Medulla oblongata (tissue), 1 donor: ENCODE data around the gene MSGN1.
A peak's percentile ranks its signal among the peaks of the same experiment; 100 is the strongest.

Experiments used
- DNase-seq: peaks from one replicate; pipeline ENCODE4 v3.0.0-alpha.2; 2015; ENCODE audit errors: extremely low spot score

MSGN1 gene, protein sequence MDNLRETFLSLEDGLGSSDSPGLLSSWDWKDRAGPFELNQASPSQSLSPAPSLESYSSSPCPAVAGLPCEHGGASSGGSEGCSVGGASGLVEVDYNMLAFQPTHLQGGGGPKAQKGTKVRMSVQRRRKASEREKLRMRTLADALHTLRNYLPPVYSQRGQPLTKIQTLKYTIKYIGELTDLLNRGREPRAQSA

GRCh38 chr2:17816396-17817245, at the start of gene MSGN1:
Gene MSGN1 (plus strand): TSS chr2:17816460. CDS start chr2:17816519, 59 bp downstream.
- DNase-seq, result no peak

GRCh38 chr2:17768894-17769293, 47.4 kb upstream of the MSGN1 start:
- DNase-seq, result no peak

GRCh38 chr2:17771956-17772355, 44.3 kb upstream of the MSGN1 start:
- DNase-seq, result no peak

DNA sequence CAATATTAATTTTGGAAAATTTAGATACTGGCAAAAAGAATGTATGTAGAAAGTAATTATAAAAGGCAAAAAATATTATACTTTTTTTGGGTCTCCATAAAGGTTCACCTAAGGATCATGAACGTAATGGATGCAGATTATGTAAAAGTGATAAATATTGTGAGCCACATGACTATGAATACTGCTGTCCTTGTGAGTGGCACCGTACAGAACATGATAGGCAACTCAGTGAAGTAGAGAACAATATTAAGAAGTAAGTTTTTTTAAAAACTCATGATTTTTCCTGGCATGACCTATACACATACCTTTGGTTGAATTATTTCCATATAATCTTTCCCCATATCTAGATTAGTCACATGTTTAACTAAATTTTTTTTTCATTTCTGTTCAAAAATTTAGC, 43.7 kb upstream of the MSGN1 start:
- no peak for DNase-seq

DNA sequence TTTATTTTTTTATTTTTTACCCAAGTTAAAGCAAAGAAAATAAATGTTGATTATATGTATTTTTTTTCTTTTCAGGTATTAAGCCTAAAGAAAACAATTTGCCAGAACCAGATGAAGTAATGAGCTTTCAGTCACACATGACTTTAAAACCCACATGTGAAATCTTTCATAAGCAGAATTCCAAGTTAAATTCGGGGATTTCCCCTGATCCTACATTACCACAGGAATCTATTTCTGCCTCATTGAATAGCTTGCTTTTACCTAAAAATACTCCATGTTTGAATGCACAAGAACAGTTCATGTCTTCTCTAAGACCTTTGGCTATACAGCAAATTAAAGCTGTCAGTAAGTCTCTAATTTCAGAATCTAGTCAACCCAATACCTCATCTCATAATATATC, 35.7 kb upstream of the MSGN1 start:
- DNase-seq, result no peak

DNA sequence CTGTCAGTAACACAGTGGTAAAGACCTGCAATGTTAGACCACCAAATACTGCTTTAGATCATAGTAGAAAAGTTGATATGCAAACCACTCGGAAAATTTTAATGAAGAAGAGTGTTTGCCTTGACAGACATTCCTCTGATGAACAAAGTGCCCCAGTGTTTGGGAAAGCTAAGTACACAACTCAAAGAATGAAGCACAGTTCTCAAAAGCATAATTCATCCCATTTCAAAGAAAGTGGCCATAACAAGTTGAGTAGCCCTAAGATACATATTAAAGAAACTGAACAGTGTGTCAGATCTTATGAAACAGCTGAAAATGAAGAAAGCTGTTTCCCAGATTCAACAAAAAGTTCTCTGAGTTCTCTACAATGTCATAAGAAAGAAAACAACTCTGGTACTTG, 34.8 kb upstream of the MSGN1 start:
- no peak for DNase-seq

DNA sequence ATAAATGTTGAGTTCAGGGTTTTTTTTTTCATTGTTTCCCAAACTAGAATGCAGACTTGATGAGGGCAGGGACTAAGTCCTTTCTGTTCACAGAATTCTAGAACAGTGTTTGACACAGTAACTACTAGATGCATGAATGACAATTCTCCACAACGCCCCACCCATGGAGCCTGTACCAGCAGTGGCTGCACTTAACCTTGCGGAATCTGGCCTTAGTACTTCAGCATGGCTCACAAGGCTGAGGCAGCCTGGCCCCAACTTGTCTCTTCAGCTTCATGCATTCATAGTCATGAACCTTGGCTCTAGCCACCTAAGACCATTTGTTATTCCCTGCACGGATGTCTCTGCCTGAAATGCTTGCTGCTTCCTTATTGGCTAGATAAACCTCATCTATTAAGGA, 29.5 kb upstream of the MSGN1 start:
- DNase-seq, result no peak

GRCh38 chr2:17788773-17789172, 27.5 kb upstream of the MSGN1 start:
- no peak for DNase-seq

GRCh38 chr2:17790536-17790935, 25.7 kb upstream of the MSGN1 start:
- no peak for DNase-seq

DNA sequence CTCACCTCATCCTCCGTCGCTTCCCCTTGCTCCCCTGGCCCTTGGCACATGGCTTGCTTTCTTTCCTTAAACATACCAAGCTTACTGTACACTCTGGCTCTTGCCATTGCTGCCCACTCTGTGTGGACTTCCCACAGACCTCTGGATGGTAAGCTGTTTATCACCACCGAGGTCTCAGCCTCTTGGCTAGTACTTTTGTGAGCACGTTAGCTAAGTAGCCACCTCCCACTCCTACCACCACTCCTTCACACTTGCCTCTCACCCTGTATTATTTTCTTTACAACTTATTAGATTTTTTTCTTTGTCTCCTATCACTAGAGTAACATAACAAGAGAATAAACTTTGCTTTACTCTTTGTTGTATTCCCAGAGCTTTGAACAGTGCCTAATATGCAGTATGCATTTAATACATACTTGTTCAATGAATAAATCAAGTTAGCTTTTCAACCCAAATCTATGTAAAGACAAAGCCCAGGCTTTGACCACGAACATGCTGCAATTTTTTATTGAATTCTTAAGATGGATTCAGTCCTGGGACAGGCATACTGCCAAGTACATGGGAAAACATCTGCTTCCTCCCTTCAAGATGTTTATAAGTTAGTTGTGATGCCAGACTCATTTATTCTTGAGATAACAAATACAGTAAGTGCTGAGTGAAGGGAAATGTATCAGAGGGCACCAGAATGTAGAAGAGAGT, 25.0 kb upstream of the MSGN1 start:
- DNase-seq, result no peak

DNA sequence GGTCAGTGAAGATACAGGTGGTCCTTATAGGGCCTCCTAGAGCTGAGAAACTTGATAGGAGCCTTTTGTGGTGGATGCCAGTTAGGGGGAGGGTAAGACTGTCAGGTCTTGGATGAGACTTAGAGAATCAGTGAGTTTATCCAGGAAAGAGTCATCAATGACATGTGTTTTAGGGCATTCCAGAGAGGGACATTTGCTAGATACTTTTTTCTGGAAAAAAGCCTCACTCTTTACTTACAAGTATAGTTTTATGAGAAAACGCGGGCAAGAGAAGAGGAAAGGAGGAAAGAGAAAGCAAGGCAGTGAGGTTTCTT, 24.5 kb upstream of the MSGN1 start:
- DNase-seq, result no peak

DNA sequence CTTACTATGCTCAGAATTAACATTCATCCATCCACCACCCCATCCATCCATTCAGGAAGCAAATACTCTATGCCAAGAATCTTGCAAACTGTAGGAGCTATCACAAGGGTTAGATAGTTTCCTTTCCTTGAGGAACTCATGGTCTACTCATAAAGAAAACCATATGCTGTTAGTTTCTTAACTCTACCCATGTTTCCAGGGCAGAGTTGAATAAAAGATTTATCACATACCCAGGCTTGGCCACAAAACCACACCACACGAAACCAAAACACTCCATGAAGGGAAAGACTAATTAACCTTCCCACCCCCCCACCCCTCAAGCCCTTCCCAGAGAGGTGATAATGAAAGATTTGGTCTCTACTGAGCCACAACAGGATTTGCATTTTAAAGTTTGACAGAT, 23.7 kb upstream of the MSGN1 start:
- DNase-seq, result no peak

GRCh38 chr2:17793296-17793695, 23.0 kb upstream of the MSGN1 start:
- no peak for DNase-seq

DNA sequence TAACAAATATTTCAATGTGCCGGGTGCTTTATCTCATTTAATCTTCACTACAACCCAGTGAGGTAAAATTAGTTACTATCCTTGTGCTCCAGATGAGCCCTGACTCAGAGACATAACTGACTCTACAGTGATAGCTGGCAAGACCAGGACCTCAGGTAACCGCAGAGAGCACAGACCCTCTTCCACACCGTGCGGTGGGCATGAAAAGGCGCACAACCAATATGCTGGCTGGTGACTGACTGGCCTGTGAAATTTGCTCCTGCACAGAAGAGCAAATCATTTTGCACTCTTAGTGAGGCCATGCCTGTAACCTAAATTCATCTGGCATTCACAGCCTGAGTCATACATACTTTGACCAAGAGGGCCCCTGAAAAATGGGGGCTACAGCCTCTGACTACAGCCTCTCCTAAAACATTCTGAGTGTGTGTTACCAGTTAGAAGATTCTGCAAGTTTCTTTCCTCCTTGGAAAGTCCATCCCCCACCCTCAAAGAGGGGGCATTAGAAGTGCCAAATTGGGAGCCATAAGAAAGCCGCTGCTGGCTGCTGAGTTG, 22.4 kb upstream of the MSGN1 start:
- no peak for DNase-seq

GRCh38 chr2:17795309-17795708, 21.0 kb upstream of the MSGN1 start:
- no peak for DNase-seq

DNA sequence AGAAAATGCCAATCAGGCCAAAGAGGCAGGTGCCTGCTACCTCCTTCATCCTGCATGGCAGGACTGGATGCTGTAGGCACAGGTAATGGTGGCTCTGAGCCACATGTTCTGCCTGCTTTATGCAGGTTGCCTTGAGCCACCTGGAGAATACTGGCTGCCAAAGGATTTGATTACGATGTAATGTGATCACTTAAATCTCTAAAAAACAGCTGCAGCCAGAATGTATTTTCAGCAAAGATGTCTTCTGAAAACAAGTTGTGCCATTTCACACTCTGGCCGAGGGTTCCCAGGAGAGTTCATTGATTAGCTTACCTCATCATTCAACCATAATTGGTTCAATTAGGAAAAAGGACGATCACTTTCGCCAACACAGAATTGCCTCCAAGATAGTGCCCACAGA, 17.9 kb upstream of the MSGN1 start:
- no peak for DNase-seq

- no peak for DNase-seq
Observed at GRCh38 chr2:17799301-17800120, 16.7 kb upstream of the MSGN1 start.

DNA sequence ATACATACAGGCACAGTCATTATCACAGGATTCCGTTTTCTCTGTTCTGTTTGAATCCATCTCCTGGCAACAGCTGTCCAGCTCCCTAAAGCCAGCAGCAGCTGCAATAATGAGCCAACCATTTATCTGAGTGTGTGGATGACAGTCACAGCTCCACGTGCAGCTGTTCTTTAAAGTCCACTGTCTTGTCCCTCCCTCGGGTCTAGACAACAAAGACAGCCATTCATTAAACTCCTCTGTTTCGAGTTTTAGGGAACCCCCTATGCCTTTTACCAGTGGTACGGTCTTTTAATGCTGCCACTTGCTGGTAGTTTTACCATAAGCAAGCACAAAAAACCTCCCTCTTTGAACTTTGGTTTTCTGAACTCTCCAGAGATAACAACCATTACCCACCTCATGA, 16.0 kb upstream of the MSGN1 start:
- DNase-seq, result peak; percentile 31

DNA sequence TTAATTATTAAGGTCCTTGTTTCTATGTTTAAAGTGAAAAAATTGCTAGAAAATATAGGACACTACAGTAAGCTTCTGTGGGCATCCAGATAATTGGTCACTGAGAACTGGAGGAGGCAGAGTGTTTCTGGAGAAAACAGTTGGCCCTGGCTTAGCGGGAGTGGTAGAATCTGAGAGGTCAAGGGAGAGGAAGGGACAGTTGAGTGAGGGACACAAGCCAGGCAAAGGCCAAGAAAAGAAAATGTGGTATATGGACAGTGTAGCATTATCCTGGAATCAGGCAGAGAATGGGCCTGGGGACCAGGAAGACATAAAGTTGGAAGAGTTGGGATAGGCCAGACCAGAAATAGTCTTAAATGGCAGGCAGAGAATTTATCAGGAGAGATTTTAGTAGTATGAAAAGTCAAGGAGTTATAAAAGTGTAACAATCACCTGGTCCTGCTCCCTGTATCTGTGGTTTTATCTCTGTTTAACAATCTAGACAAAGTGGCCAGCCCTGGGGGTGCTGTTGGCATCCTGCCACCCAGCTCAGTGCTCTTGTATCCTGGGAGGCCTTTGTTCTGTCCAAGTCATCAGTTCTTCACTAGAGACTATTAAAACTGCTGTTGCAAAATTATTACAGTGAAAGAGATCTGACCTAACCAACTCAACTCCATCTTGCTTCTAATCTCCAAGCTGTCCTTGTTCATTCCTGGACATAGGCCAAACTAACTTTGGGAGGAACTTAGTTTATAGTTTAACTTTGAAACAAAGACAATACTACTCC, 15.4 kb upstream of the MSGN1 start:
- DNase-seq, result no peak

GRCh38 chr2:17803497-17803896, 12.8 kb upstream of the MSGN1 start:
- DNase-seq, result no peak

DNA sequence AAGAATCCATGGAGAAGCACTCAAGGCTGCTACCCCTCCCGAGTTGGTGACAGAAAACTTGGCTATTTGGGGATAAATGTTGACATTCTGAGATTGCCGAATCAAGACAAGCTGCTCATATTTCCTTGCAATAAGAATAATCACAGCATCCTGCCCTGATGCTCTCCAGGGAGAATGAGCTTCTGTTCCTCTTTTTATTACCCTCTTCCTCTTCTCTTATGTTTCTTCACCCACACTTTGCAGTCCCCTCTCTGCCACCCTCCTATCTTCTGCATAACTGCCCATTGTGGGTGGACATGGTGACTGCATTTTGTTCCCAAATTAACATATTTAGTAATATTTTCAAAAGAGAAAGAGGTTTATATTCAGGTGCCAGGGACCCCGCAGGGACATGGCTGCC, 11.9 kb upstream of the MSGN1 start:
- DNase-seq, result peak; percentile 37
